ENCODE results near the gene FZD7.

GRCh38 chr2:202023904-202024266, 9.8 kb upstream of the FZD7 start:
- no peak for TF ChIP-seq CTCF (IDR thresholded peaks at IDR 0.05)
- TF ChIP-seq POLR2A (IDR thresholded peaks at IDR 0.05), result no peak

All from body of pancreas (tissue), 4 donors.